HCEC 1CT (cell line): Measurements from ENCODE around the gene NEO1.
A peak's percentile ranks its signal among the peaks of the same experiment; 100 is the strongest.

Experiments used
- DNase-seq: peaks from one replicate; pipeline ENCODE4 v3.0.0-alpha.2; 2017

The NEO1 gene

GRCh38 chr15:73313861-73314260 is 261.6 kb downstream of the NEO1 start:
- peak; percentile 8 for DNase-seq

DNA sequence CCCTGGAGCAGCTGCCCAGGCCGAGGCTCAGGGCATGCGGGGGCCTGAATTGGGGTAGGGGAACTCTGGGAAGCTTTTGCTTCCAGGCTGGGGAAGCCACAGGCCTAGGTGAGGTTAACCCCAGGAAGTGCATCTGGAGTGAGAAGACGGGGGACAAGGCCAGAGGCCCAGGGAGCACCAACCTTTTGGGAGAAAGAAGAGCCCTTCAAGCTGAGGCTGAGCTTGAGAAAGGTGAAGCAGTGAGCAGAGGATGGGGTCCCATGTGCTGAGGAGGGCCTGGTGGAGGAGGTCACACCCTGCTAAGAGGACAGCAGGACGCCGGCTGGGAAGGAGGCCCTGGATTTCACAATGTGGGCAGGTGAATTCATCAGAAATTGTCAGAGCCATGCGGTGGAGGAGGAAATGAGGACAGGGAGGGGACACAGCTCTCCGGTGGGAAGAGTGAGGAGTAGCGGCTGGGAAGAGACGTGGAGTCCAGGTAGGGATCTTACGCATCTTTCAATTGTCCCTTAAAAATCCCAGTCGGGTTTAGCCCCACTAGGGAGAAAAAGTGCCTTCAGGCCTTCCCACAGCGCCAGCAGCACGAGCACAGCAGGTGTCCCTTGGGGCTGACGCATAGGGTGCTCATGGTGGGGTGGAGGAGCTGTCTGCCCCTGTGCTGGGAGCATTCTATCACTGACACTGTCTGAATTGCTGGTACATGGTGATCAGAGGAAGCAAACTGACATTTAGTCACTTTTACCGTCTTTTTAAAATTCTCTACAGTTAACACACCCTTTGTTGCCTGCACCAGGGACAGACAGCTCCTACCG is 265.6 kb downstream of the NEO1 start:
- DNase-seq: no peak

DNA sequence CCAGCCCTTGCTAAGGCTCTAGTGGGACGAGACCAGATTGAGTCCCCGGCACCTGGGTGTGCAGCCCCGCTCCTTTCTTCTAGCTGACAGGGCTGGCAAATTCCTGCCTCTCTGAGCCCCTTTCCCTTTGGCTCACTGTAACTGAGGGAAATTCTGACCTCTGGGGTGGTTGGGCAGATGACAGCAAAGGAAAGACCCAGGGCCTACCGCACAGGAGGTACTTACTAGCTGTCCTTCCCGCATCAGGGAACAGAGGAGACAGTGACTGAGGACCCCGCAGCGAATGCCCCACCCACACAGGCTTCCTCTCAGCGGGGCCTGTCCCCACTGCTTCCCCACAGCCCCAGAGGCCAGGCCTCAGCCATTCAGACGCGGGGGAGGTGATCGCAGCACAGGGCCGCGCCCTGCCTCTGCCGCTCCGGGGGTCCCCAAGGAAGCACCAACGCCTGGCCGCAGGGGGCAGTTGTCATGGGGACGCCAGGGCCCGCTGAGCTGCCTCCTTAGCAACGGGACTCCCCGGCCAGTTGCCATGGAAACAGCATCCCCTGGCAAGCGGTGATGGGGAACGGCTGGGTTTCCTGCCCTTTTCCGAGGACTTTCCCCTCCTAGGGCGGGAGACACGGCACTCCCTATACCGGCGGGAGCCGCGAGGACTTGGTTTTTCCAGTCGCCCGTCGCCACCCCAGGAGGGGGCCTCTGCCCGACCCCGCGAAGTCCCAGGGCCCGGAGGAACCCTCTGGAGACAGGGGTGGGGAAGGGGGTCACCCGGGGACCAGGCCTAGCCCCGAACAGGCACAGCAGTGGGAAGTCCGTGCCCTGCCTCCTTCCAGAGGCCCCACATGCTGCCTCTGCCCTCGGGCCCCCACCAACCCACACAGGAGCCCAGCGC is 266.4 kb downstream of the NEO1 start:
- no peak for DNase-seq

GRCh38 chr15:73319460-73320245 is 267.4 kb downstream of the NEO1 start:
- no peak for DNase-seq

DNA sequence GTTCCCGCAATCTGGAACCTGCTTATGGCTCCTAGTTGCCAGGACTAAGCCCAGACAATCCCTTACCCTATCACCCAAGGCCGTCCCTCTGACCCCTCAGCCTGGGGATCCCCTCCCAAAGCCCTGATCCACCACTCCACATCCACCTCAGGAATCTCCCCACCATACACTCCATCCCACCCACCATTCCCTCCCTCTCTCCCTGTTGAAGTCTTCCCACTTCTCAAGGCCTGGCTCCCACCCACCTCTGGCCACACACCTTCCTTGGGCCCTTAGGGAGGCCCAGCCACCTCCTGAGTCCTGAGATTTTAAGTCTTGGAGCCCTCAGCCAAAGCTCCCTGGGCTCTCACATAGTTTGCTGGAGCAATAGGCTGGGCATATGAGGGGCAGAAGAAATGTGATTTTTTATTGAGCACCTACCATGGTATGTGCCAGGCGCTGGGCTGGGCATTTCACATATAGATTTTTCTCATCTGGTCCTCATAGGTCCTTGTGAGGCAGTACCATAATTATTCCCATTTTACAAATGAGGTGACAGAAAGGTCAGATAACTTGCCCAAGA is 268.4 kb downstream of the NEO1 start:
- DNase-seq: no peak

GRCh38 chr15:73321496-73322450 is 269.5 kb downstream of the NEO1 start:
- no peak for DNase-seq

GRCh38 chr15:73322665-73323373 is 270.6 kb downstream of the NEO1 start:
- no peak for DNase-seq

GRCh38 chr15:73323374-73323955 is 271.2 kb downstream of the NEO1 start:
- DNase-seq: no peak

- DNase-seq: no peak
Measured at GRCh38 chr15:73323956-73324355, 271.7 kb downstream of the NEO1 start.

GRCh38 chr15:73324496-73325170 is 272.4 kb downstream of the NEO1 start:
- DNase-seq: no peak

DNA sequence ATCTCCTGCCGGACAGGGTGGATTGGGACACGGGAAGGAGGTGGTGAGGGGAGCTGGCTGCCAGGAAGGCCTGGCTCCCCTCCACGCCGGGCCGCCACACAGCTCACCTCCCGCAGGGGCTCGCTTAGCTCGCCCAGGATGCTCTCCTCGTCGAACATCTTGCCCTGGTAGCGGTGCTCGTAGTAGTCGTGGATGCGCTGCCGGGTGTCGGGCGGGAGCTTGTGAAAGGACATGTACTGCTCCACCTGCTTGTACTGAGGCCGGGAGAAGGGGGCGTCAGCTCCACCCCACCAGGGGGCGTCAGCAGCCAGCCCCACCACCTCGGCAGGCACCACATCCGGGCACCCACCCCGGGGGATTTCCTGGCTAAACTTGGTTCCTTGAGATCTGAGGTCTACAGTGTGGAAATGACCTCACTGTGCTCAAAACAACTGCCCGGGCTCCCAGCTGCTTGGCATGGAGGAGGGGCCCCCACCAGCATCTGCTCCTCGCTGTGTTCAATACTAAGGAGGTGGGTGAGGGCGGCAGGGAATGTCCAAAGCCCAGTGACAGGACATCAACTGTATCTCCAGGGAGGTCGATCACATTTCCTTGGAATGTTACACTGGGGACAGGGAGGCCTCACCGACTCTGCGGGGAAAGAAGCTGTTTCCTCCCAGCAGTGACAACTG is 273.1 kb downstream of the NEO1 start:
- DNase-seq: no peak

GRCh38 chr15:73326157-73326556 is 273.9 kb downstream of the NEO1 start:
- no peak for DNase-seq

GRCh38 chr15:73328149-73328820 is 276.0 kb downstream of the NEO1 start:
- DNase-seq: no peak

DNA sequence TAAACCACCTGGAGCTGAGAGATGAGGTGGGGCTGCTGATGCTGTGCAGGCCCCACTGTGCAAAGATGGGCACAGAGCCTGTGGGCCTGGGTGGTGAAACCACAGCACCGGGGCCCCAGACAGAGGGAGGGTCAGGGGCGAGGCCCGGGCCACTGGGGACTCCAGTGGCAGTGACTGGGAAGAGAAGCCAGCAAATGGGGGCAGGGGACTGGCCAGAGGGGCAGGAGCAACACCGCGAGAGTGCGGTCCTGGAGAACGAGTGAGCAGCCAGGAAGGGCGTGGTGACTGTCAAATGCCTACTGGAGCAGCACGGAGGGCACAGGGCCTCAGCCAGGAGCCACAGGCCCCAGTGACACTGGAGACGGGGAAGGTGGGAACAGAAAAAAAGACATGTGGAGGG is 276.7 kb downstream of the NEO1 start:
- no peak for DNase-seq

GRCh38 chr15:73329501-73330200 is 277.4 kb downstream of the NEO1 start:
- no peak for DNase-seq

DNA sequence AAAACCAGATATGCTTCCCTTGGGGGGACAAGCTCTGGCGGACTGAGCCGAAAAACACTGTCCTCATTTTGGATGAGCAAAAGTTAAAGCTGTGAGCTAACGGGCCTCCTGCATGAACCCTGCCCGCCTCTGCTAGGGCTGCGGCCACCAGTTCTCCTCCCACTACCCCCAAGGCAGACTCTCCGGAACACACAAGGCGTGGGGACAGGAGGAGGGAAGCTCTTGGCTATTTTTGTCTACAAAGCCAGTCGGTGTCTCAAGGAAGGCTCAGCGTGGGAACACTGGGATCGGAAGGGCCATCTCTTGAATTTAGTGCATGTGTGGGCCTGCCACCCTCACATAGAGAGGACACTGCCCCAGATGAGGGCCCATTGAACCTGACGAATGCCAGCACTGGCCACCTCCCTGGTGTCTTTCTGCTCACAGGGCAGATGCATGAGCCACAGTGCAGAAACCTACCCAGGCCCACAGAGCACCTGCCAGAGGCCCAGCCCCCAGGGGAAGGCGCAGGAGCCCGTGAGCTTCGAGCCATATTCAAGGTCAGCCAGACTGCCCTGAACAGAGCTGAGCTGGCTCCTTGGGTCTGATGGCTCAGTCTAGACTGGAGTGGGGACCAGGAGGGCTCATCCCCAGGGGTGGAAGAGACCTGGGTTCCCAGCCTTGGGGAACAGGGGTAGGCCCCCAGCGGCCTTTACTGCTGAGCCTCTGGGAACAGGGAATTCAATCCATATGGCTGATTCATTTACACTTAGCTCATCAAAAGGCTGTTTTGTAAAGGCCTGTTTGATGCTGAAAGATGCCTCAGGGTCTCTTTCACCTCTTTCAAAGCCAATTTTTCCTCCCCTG is 278.2 kb downstream of the NEO1 start:
- no peak for DNase-seq

- no peak for DNase-seq
Measured at GRCh38 chr15:73331501-73331900, 279.2 kb downstream of the NEO1 start.
